Activated naive CD8-positive, alpha-beta T cell (primary cell): ENCODE results near the gene ACMSD.
"Not testable (repeated sequence)": the region's sequence is repeated elsewhere in the genome, so short reads cannot be mapped to it uniquely, and the experiment has no call there.

Source experiments
- H3K27ac Mint-ChIP-seq: one replicate; pipeline ENCODE4 v1.8.0; 2021; ENCODE audit warnings: mixed read lengths
- H3K27me3 Mint-ChIP-seq: one replicate; pipeline ENCODE4 v1.8.0; 2021; ENCODE audit warnings: mixed read lengths
- H3K36me3 Mint-ChIP-seq: one replicate; pipeline ENCODE4 v1.8.0; 2021; ENCODE audit warnings: mixed read lengths
- H3K4me1 Mint-ChIP-seq: one replicate; pipeline ENCODE4 v1.8.0; 2021; ENCODE audit warnings: low read depth, mixed read lengths
- H3K4me3 Mint-ChIP-seq: one replicate; pipeline ENCODE4 v1.8.0; 2021; ENCODE audit warnings: mild to moderate bottlenecking, mixed read lengths
- H3K9me3 Mint-ChIP-seq: one replicate; pipeline ENCODE4 v1.8.0; 2021; ENCODE audit warnings: low read depth, mixed read lengths

ACMSD gene

GRCh38 chr2:134907441-134908116, 69.2 kb downstream of the ACMSD start:
- H3K4me1 Mint-ChIP-seq, H3K4me3 Mint-ChIP-seq, H3K27ac Mint-ChIP-seq, H3K27me3 Mint-ChIP-seq: not testable (repeated sequence)
- H3K9me3 Mint-ChIP-seq, result peaks cover 13% of the 10 kb centered on the region
- peaks cover 21% of the 10 kb centered on the region for H3K36me3 Mint-ChIP-seq

GRCh38 chr2:134910763-134911399, 72.5 kb downstream of the ACMSD start:
- H3K4me1 Mint-ChIP-seq, result no peaks in the 10 kb centered on the region
- H3K36me3 Mint-ChIP-seq, result peaks cover 21% of the 10 kb centered on the region
- peaks cover 13% of the 10 kb centered on the region for H3K9me3 Mint-ChIP-seq
- no peak overlapping the region for H3K4me3 Mint-ChIP-seq
- no peak overlapping the region for H3K27ac Mint-ChIP-seq
- no peaks in the 10 kb centered on the region for H3K27me3 Mint-ChIP-seq

- Mint-ChIP-seq H3K4me1 (no peaks in the 10 kb centered on the region), H3K9me3 (peaks cover 13% of the 10 kb centered on the region), H3K27ac (no peak overlapping the region), H3K27me3 (no peaks in the 10 kb centered on the region), H3K4me3 (no peak overlapping the region), H3K36me3 (peaks cover 19% of the 10 kb centered on the region)
These were observed 73.0 kb downstream of the ACMSD start for GRCh38 chr2:134911400-134911785.

- peaks cover 7% of the 10 kb centered on the region for H3K4me1 Mint-ChIP-seq
- no peak overlapping the region for H3K4me3 Mint-ChIP-seq
- H3K36me3 Mint-ChIP-seq, result peaks cover 16% of the 10 kb centered on the region
- H3K27me3 Mint-ChIP-seq, result no peaks in the 10 kb centered on the region
- peaks cover 11% of the 10 kb centered on the region for H3K9me3 Mint-ChIP-seq
- no peak overlapping the region for H3K27ac Mint-ChIP-seq
These were observed 73.9 kb downstream of the ACMSD start for GRCh38 chr2:134912361-134912760.

- peak overlapping the region; percentile 98 for H3K4me3 Mint-ChIP-seq
- no peaks in the 10 kb centered on the region for H3K27me3 Mint-ChIP-seq
- H3K36me3 Mint-ChIP-seq, result peaks cover 3% of the 10 kb centered on the region
- no peaks in the 10 kb centered on the region for H3K9me3 Mint-ChIP-seq
- peak overlapping the region; percentile 99 for H3K27ac Mint-ChIP-seq
- H3K4me1 Mint-ChIP-seq, result peaks cover 33% of the 10 kb centered on the region
These were observed 79.0 kb downstream of the ACMSD start for GRCh38 chr2:134917360-134917865.

- H3K4me1 Mint-ChIP-seq, result peaks cover 39% of the 10 kb centered on the region
- H3K36me3 Mint-ChIP-seq, result peaks cover 5% of the 10 kb centered on the region
These were observed 79.6 kb downstream of the ACMSD start for GRCh38 chr2:134917888-134918525.

GRCh38 chr2:134918526-134919340, 80.3 kb downstream of the ACMSD start, which contains the start of gene CCNT2:
CCNT2 (plus strand) TSS chr2:134918822; CDS start chr2:134918855, 33 bp downstream.
- peaks cover 5% of the 10 kb centered on the region for H3K36me3 Mint-ChIP-seq
- peaks cover 45% of the 10 kb centered on the region for H3K4me1 Mint-ChIP-seq
- no peaks in the 10 kb centered on the region for H3K27me3 Mint-ChIP-seq
- peak within 1 kb of the TSS; percentile 99 for H3K27ac Mint-ChIP-seq
- H3K4me3 Mint-ChIP-seq, result peak within 1 kb of the TSS; percentile 98
- H3K9me3 Mint-ChIP-seq, result no peaks in the 10 kb centered on the region

More at GRCh38 chr2:134917888-134918525, 79.6 kb downstream of the ACMSD start:
- Mint-ChIP-seq H3K4me3 (peak overlapping the region; percentile 98), H3K27ac (peak overlapping the region; percentile 99), H3K27me3 (no peaks in the 10 kb centered on the region), H3K9me3 (no peaks in the 10 kb centered on the region)

GRCh38 chr2:134919341-134920210, 81.2 kb downstream of the ACMSD start:
- peak overlapping the region; percentile 98 for H3K4me3 Mint-ChIP-seq
- peak overlapping the region; percentile 99 for H3K27ac Mint-ChIP-seq
- peaks cover 54% of the 10 kb centered on the region for H3K4me1 Mint-ChIP-seq
- H3K36me3 Mint-ChIP-seq, result peaks cover 4% of the 10 kb centered on the region
- no peaks in the 10 kb centered on the region for H3K9me3 Mint-ChIP-seq
- H3K27me3 Mint-ChIP-seq, result no peaks in the 10 kb centered on the region

GRCh38 chr2:134924912-134925311, 86.5 kb downstream of the ACMSD start:
- Mint-ChIP-seq H3K4me3 (peak overlapping the region; percentile 48), H3K27me3 (no peaks in the 10 kb centered on the region), H3K36me3 (peaks cover 8% of the 10 kb centered on the region), H3K27ac (no peak overlapping the region), H3K4me1 (peaks cover 83% of the 10 kb centered on the region), H3K9me3 (no peaks in the 10 kb centered on the region)

GRCh38 chr2:134926231-134926931, 88.0 kb downstream of the ACMSD start:
- H3K27me3 Mint-ChIP-seq, result no peaks in the 10 kb centered on the region
- no peaks in the 10 kb centered on the region for H3K9me3 Mint-ChIP-seq
- H3K4me3 Mint-ChIP-seq, result peak overlapping the region; percentile 59
- peak overlapping the region; percentile 80 for H3K27ac Mint-ChIP-seq
- peaks cover 14% of the 10 kb centered on the region for H3K36me3 Mint-ChIP-seq
- H3K4me1 Mint-ChIP-seq, result peaks cover 87% of the 10 kb centered on the region

GRCh38 chr2:134927195-134927594, 88.8 kb downstream of the ACMSD start:
- Mint-ChIP-seq H3K36me3 (peaks cover 15% of the 10 kb centered on the region), H3K9me3 (no peaks in the 10 kb centered on the region), H3K27ac (peak overlapping the region; percentile 46), H3K4me3 (no peak overlapping the region), H3K4me1 (peaks cover 87% of the 10 kb centered on the region), H3K27me3 (no peaks in the 10 kb centered on the region)

GRCh38 chr2:134932864-134933526, 94.6 kb downstream of the ACMSD start:
- Mint-ChIP-seq H3K9me3 (no peaks in the 10 kb centered on the region), H3K4me3 (peak overlapping the region; percentile 48), H3K27me3 (no peaks in the 10 kb centered on the region), H3K27ac (peak overlapping the region; percentile 67), H3K36me3 (peaks cover 15% of the 10 kb centered on the region), H3K4me1 (peaks cover 77% of the 10 kb centered on the region)

- H3K27ac Mint-ChIP-seq, result no peak overlapping the region
- H3K4me1 Mint-ChIP-seq, result peaks cover 79% of the 10 kb centered on the region
- H3K36me3 Mint-ChIP-seq, result peaks cover 13% of the 10 kb centered on the region
- H3K27me3 Mint-ChIP-seq, result no peaks in the 10 kb centered on the region
- no peaks in the 10 kb centered on the region for H3K9me3 Mint-ChIP-seq
- H3K4me3 Mint-ChIP-seq, result peak overlapping the region; percentile 32
These were observed 95.3 kb downstream of the ACMSD start for GRCh38 chr2:134933732-134934131.
